ENCODE measurements around the gene DEPDC7.

DEPDC7 gene

DNA sequence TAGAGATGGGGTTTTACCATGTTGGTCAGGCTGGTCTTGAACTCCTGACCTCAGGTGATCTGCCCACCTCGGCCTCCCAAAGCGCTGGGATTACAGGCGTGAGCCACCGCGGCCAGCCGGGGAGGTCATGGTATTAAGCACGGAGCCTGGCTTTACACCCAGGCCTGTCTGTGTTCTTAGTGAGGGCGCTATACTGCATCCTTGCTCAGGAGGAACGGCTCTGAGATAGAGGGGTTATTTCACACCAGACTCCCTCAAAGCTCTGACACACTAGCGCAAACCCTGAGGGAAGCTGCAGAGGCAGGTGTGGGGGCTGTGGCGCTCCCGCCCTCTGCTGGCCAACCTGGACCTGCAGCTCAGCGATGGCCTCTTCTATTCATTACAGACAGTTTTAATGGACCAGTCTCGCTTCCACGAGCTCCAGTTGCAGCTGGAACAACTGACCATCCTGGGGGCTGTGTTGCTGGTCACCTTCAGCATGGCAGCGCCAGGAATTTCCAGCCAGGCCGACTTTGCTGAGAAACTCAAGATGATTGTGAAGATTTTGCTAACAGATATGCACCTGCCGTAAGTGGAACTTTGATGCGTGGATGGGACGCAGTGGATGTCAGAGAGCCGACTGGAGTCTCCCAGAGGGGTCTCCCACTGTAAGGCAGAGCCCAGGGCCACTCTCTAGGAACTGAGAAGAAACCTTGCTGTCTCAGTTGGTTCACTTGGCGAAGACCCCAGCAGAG, 49.9 kb downstream of the DEPDC7 start:
- Histone ChIP-seq H3K4me3 (ENCODE audit: low read depth, low read length) (no peak overlapping the region), H3K27me3 (no peaks in the 10 kb centered on the region), H3K4me1 (no peaks in the 10 kb centered on the region), H3K36me3 (peaks cover 4% of the 10 kb centered on the region), H3K9me3 (no peaks in the 10 kb centered on the region)
- DNase-seq = peak; percentile 68
- TF ChIP-seq, protein P1, sequence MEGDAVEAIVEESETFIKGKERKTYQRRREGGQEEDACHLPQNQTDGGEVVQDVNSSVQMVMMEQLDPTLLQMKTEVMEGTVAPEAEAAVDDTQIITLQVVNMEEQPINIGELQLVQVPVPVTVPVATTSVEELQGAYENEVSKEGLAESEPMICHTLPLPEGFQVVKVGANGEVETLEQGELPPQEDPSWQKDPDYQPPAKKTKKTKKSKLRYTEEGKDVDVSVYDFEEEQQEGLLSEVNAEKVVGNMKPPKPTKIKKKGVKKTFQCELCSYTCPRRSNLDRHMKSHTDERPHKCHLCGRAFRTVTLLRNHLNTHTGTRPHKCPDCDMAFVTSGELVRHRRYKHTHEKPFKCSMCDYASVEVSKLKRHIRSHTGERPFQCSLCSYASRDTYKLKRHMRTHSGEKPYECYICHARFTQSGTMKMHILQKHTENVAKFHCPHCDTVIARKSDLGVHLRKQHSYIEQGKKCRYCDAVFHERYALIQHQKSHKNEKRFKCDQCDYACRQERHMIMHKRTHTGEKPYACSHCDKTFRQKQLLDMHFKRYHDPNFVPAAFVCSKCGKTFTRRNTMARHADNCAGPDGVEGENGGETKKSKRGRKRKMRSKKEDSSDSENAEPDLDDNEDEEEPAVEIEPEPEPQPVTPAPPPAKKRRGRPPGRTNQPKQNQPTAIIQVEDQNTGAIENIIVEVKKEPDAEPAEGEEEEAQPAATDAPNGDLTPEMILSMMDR (IDR thresholded peaks at IDR 0.05; ENCODE audit: low read depth, low read length) = peak; percentile 77

DNA sequence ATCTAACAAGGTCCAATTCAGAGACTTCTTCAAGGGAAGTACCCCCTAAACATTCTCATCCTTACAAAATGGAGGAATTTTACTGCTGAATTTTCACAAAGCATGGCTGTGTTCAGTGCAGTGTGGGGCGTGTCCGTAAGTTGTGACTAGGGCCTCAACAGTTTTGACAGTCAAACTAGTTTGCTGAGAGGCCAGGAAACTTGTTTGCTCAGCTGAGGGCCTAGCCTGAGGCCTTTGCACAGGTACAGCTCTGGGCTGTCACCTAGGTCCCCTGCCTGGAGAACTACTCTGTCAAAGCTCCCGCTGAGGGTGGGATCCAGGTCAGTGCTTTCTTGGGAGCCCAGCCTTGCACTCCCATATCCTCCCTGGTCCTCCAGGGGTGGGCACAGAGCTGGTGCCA, 51.6 kb downstream of the DEPDC7 start:
- H3K36me3 ChIP-seq = no peaks in the 10 kb centered on the region
- H3K9me3 ChIP-seq = no peaks in the 10 kb centered on the region
- H3K27me3 ChIP-seq = no peaks in the 10 kb centered on the region
- H3K4me1 ChIP-seq = no peaks in the 10 kb centered on the region
- H3K4me3 ChIP-seq (ENCODE audit: low read depth, low read length) = no peak overlapping the region
- DNase-seq = no peak
- TF ChIP-seq, protein P1 (IDR thresholded peaks at IDR 0.05; ENCODE audit: low read depth, low read length) = no peak

DNA sequence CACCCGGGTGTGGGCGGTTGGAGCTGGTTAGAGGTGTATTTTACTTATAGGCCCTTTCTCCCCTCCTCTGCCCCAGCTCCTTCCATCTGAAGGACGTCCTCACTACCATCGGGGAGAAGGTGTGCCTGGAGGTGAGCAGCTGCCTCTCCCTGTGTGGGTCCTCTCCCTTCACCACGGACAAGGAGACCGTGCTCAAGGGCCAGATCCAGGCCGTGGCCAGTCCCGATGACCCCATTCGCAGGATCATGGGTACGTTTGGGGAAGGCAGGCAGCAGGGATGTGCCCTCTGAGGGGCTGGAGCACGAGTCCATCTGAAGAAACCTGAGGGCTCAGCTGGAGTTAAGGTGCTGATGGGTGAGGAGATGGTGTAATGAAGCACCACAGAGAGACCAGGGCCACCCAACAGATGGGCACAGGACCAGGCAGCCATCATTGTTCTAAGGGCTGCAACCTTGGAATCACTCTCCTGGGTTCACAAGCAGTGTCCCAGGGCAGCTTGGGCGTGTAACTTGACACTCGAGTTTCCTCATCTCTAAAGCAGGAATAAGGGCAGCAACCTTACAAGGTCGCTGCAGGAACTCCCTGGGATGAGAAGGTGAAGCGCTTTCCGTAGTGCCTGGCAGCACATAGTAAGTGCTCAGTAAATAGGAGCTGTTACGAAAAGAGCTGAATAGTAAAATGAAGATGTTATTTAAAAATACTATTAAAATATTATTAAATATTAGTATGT, 53.1 kb downstream of the DEPDC7 start:
- H3K4me3 ChIP-seq (ENCODE audit: low read depth, low read length) = no peak overlapping the region
- no peaks in the 10 kb centered on the region for H3K4me1 ChIP-seq
- no peaks in the 10 kb centered on the region for H3K27me3 ChIP-seq
- no peaks in the 10 kb centered on the region for H3K36me3 ChIP-seq
- H3K9me3 ChIP-seq = no peaks in the 10 kb centered on the region
- DNase-seq = no peak
- TF ChIP-seq, protein P1 (IDR thresholded peaks at IDR 0.05; ENCODE audit: low read depth, low read length) = no peak

DNA sequence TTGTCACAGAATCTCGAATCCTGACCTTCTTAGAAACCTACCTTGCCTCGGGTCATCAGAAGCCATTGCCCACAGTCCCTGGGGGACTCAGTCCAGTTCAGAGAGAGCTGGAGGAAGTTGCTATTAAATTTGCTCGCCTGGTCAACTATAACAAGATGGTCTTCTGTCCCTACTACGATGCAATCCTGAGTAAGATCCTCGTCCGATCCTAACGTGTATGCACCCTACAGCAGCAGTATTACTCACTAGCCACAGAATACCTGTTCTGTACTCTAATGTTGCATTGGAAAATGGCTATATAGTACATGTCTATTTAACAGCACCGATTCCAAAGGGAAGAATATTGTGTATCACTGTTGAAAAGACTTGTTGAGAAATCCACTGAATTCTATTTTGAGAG, 56.8 kb downstream of the DEPDC7 start:
- Histone ChIP-seq H3K4me3 (ENCODE audit: low read depth, low read length) (no peak overlapping the region), H3K36me3 (no peaks in the 10 kb centered on the region), H3K4me1 (no peaks in the 10 kb centered on the region), H3K27me3 (no peaks in the 10 kb centered on the region), H3K9me3 (no peaks in the 10 kb centered on the region)
- TF ChIP-seq, protein P1 (IDR thresholded peaks at IDR 0.05; ENCODE audit: low read depth, low read length) = no peak
- no peak for DNase-seq

Measured in BE2C (cell line).